Measurements from ENCODE around the gene CCDC93. TPM values are rescaled to one million over a fixed set of nuclear protein-coding genes. Genes with fewer than 3 reads are reported as not detected.

The CCDC93 gene
- total and polyA plus RNA-seq, 2 donors from 2014 or later = 6.7 to 36.3 TPM

GRCh38 chr2:117987121-117987520 is 26.7 kb downstream of the CCDC93 start:
- Histone ChIP-seq H3K27ac (ENCODE audit: low read depth in 2 of 2, low read length in 2 of 2) (no peak overlapping the region), H3K4me3 (ENCODE audit: low read length in 3 of 3) (no peak overlapping the region), H3K9me3 (ENCODE audit: control insufficient read depth in 2 of 3, insufficient read depth in 1 of 3, low read length in 3 of 3) (no peaks in the 10 kb centered on the region), H3K27me3 (ENCODE audit: control insufficient read depth, insufficient read depth, low read length) (no peaks in the 10 kb centered on the region), H3K4me1 (ENCODE audit: control insufficient read depth in 2 of 3, insufficient read depth in 2 of 3, low read depth in 1 of 3, low read length in 3 of 3) (peaks cover 0 to 2% (median 0%) of the 10 kb centered on the region in 3 donors), H3K9ac (ENCODE audit: low read length in 3 of 3) (no peak overlapping the region), H3K36me3 (ENCODE audit: control insufficient read depth in 2 of 3, insufficient read depth in 3 of 3, low read length in 3 of 3) (peaks cover 0 to 8% (median 0%) of the 10 kb centered on the region in 3 donors)
- TF ChIP-seq CTCF (IDR thresholded peaks at IDR 0.05; ENCODE audit: borderline replicate concordance, extremely low read depth, insufficient read depth) = no peak
- FAIRE-seq = no peak
- intact Hi-C loops (cut with DNase I) = no loop called here
- no peak for DNase-seq

- no peak overlapping the region for H3K4me3 ChIP-seq (ENCODE audit: low read length in 3 of 3)
- peaks cover 0 to 8% (median 2%) of the 10 kb centered on the region in 3 donors for H3K36me3 ChIP-seq (ENCODE audit: control insufficient read depth in 2 of 3, insufficient read depth in 3 of 3, low read length in 3 of 3)
- TF ChIP-seq CTCF (IDR thresholded peaks at IDR 0.05; ENCODE audit: borderline replicate concordance, extremely low read depth, insufficient read depth) = peak; percentile 6
- peaks cover 0 to 2% (median 0%) of the 10 kb centered on the region in 3 donors for H3K4me1 ChIP-seq (ENCODE audit: control insufficient read depth in 2 of 3, insufficient read depth in 2 of 3, low read depth in 1 of 3, low read length in 3 of 3)
- intact Hi-C loops (cut with DNase I) = no loop called here
- no peaks in the 10 kb centered on the region for H3K27me3 ChIP-seq (ENCODE audit: control insufficient read depth, insufficient read depth, low read length)
- no peak overlapping the region for H3K27ac ChIP-seq (ENCODE audit: low read depth in 2 of 2, low read length in 2 of 2)
- H3K9ac ChIP-seq (ENCODE audit: low read length in 3 of 3) = no peak overlapping the region
- FAIRE-seq (no peak), DNase-seq (no peak)
- no peaks in the 10 kb centered on the region for H3K9me3 ChIP-seq (ENCODE audit: control insufficient read depth in 2 of 3, insufficient read depth in 1 of 3, low read length in 3 of 3)
Measured at GRCh38 chr2:117985092-117985491, 28.8 kb downstream of the CCDC93 start.

GRCh38 chr2:117984208-117984607 is 29.7 kb downstream of the CCDC93 start:
- H3K27me3 ChIP-seq (ENCODE audit: control insufficient read depth, insufficient read depth, low read length) = no peaks in the 10 kb centered on the region
- H3K36me3 ChIP-seq (ENCODE audit: control insufficient read depth in 2 of 3, insufficient read depth in 3 of 3, low read length in 3 of 3) = peaks cover 0 to 7% (median 5%) of the 10 kb centered on the region in 3 donors
- FAIRE-seq = no peak

More at GRCh38 chr2:117984208-117984607, 29.7 kb downstream of the CCDC93 start:
- Histone ChIP-seq H3K9me3 (ENCODE audit: control insufficient read depth in 2 of 3, insufficient read depth in 1 of 3, low read length in 3 of 3) (no peaks in the 10 kb centered on the region), H3K9ac (ENCODE audit: low read length in 3 of 3) (no peak overlapping the region), H3K4me3 (ENCODE audit: low read length in 3 of 3) (no peak overlapping the region), H3K27ac (ENCODE audit: low read depth in 2 of 2, low read length in 2 of 2) (no peak overlapping the region), H3K4me1 (ENCODE audit: control insufficient read depth in 2 of 3, insufficient read depth in 2 of 3, low read depth in 1 of 3, low read length in 3 of 3) (peaks cover 0 to 2% (median 0%) of the 10 kb centered on the region in 3 donors)
- intact Hi-C loops (cut with DNase I) = no loop called here
- DNase-seq = no peak
- TF ChIP-seq CTCF (IDR thresholded peaks at IDR 0.05; ENCODE audit: borderline replicate concordance, extremely low read depth, insufficient read depth) = no peak

All from kidney (tissue), 14 donors.